A549 (cell line): Measurements from ENCODE around the gene ZNF622. TPM values are rescaled to one million over a fixed set of nuclear protein-coding genes. Genes with fewer than 3 reads are reported as not detected.

Experiments used
- ATAC-seq, 2 experiments: fragments of 200-7000 bp in 1 of 2; fragments of >200 bp in 1 of 2; cut with Nextera tagmentation in 1 of 2; cut with Tn5 transposase in 1 of 2; 3 replicates each; pipeline versions ENCODE4 v1.8.0 to v1.9.1; 2018 to 2020; ENCODE audit warnings: mild to moderate bottlenecking in 1 of 2, moderate library complexity in 1 of 2
- CTCF ChIA-PET: fragments of 300-600 bp; sonication (Branson Sonifier 250); formaldehyde crosslinking; extraction: SDS; loops from one replicate; lab custom pipeline; 2021; ENCODE audit warnings: antibody characterized with exemption, inconsistent platforms; lab: Yijun Ruan, JAX
- POLR2A ChIA-PET: fragments of 350-600 bp; formaldehyde crosslinking; extraction: SDS; loops from one replicate; lab custom pipeline; 2021; ENCODE audit warnings: antibody characterized with exemption, inconsistent platforms; lab: Yijun Ruan, JAX
- DNase-seq, 2 experiments: peaks; one replicate each; pipeline versions ENCODE4 v3.0.0 to v3.0.0-alpha.2; 2011 to 2016; ENCODE audit warnings: low read depth in 1 of 2, low spot score in 1 of 2
- FAIRE-seq: peaks from 2 replicates; lab custom pipeline; 2011; peaks lifted over from hg19 to GRCh38; lab: Jason Lieb, UNC
- H3K27ac ChIP-seq, 2 experiments: fragments of >200 bp; sonication (Bioruptor Twin); formaldehyde crosslinking; 3 replicates each; pipeline ENCODE4 v1.5.1; 2016 to 2017
- H3K4me1 ChIP-seq: fragments of >200 bp; sonication (Bioruptor Twin); formaldehyde crosslinking; 3 replicates; pipeline ENCODE4 v1.6.1; 2016
- H3K4me2 ChIP-seq: fragments of >200 bp; sonication (Bioruptor Twin); formaldehyde crosslinking; 3 replicates; pipeline ENCODE4 v1.6.1; 2016
- H3K4me3 ChIP-seq: fragments of >200 bp; sonication (Bioruptor Twin); formaldehyde crosslinking; 3 replicates; pipeline ENCODE4 v1.5.1; 2016
- H3K9me3 ChIP-seq: fragments of >200 bp; sonication (Bioruptor Twin); formaldehyde crosslinking; 3 replicates; pipeline ENCODE4 v1.6.1; 2016
- BHLHE40 ChIP-seq: IDR thresholded peaks from 2 replicates; pipeline ENCODE4 v1.6.1; 2012; ENCODE audit warnings: low read depth, low read length, inconsistent platforms
- CHD2 ChIP-seq: fragments of 150-350 bp; IDR thresholded peaks from 2 replicates; pipeline ENCODE4 v1.6.1; 2014; ENCODE audit warnings: low read length; ENCODE audit not compliant: partially characterized antibody
- EHF ChIP-seq: fragments of 250-450 bp; sonication (Bioruptor Pico); IDR thresholded peaks from 2 replicates; pipeline ENCODE4 v1.5.0; 2020; ENCODE audit warnings: mild to moderate bottlenecking
- ESRRA ChIP-seq: fragments of 150-350 bp; IDR thresholded peaks from 2 replicates; pipeline ENCODE4 v1.6.1; 2014; ENCODE audit warnings: mild to moderate bottlenecking, low read length, borderline replicate concordance
- FOXS1 ChIP-seq: fragments of 250-450 bp; sonication (Bioruptor Pico); IDR thresholded peaks from 2 replicates; pipeline ENCODE4 v1.5.0; 2020; ENCODE audit warnings: mild to moderate bottlenecking, moderate library complexity
- GATA3 ChIP-seq: IDR thresholded peaks from 2 replicates; pipeline ENCODE4 v1.6.1; 2012; ENCODE audit warnings: borderline replicate concordance
- HOXB5 ChIP-seq: fragments of 250-450 bp; sonication (Bioruptor Pico); IDR thresholded peaks from 2 replicates; pipeline ENCODE4 v1.5.0; 2020; ENCODE audit warnings: mild to moderate bottlenecking, moderate library complexity
- JUN ChIP-seq, 2 experiments: fragments of >200 bp; sonication (Bioruptor Twin); formaldehyde crosslinking; IDR thresholded peaks; 2 replicates in 1 of 2; 3 replicates in 1 of 2; pipeline ENCODE4 v1.6.1; 2016 to 2017
- KDM5A ChIP-seq: fragments of 200-600 bp; sonication (generic); IDR thresholded peaks from 2 replicates; pipeline ENCODE4 v1.6.1; 2016; ENCODE audit warnings: antibody characterized with exemption, mild to moderate bottlenecking
- MYC ChIP-seq: IDR thresholded peaks from 2 replicates; pipeline ENCODE4 v1.6.1; 2012; ENCODE audit warnings: mild to moderate bottlenecking, inconsistent platforms, low read length, improper control_type of control experiment, borderline replicate concordance
- NFE2L2 ChIP-seq: fragments of 150-350 bp; conservative IDR thresholded peaks from 2 replicates; pipeline ENCODE4 v1.6.1; 2014; ENCODE audit warnings: low read length
- POLR2AphosphoS2 ChIP-seq: conservative IDR thresholded peaks from 2 replicates; pipeline ENCODE4 v1.6.1; 2012; ENCODE audit warnings: low read length, improper control_type of control experiment, inconsistent platforms
- RAD21 ChIP-seq, 2 experiments: fragments of >200 bp in 1 of 2; sonication (Bioruptor Twin) in 1 of 2; formaldehyde crosslinking in 1 of 2; IDR thresholded peaks in 1 of 2; conservative IDR thresholded peaks in 1 of 2; 2 replicates in 1 of 2; 3 replicates in 1 of 2; pipeline ENCODE4 v1.6.1; 2012 to 2018; ENCODE audit warnings: inconsistent platforms in 1 of 2
- ZC3H11A ChIP-seq: fragments of 450-650 bp; IDR thresholded peaks from 2 replicates; pipeline ENCODE4 v1.6.1; 2014; ENCODE audit warnings: antibody characterized with exemption, mild to moderate bottlenecking
- ZFP36 ChIP-seq: fragments of 450-650 bp; IDR thresholded peaks from 2 replicates; pipeline ENCODE4 v1.6.1; 2014; ENCODE audit warnings: borderline replicate concordance; ENCODE audit not compliant: partially characterized antibody
- WGBS: methylation state at CpG from one replicate; pipeline ENCODE4 v1.1.6; 2017; ENCODE audit errors: missing lambda C conversion rate; 5-methylcytosine and 5-hydroxymethylcytosine counted together
- polyA plus RNA-seq, 4 experiments: library from polyadenylated mRNA; depleted of rRNA in 3 of 4; stranded (reverse); fragments of >200 nt; fragmentation: RNase III in 1 of 4; extraction: RNeasy Plus Mini Kit Qiagen cat#74134 plus additional on column Dnase treatment in 1 of 4; gene quantifications; 2 replicates in 3 of 4; 3 replicates in 1 of 4; pipeline ENCODE4 v1.2.3, GENCODE V29; 2011 to 2017
- TF ChIP-seq, protein P1 (sequence below): fragments of 450-650 bp; IDR thresholded peaks from 2 replicates; pipeline ENCODE4 v1.6.1; 2014; ENCODE audit warnings: antibody characterized with exemption
- TF ChIP-seq, protein P2 (sequence below): fragments of 200-600 bp; sonication (generic); IDR thresholded peaks from 2 replicates; pipeline ENCODE4 v1.6.1; 2016; ENCODE audit warnings: antibody characterized with exemption, mild to moderate bottlenecking, moderate library complexity
- TF ChIP-seq, protein P3 (sequence below): fragments of 250-450 bp; sonication (Bioruptor Pico); IDR thresholded peaks from 2 replicates; pipeline ENCODE4 v1.5.0; 2021; ENCODE audit warnings: mild to moderate bottlenecking, moderate library complexity, borderline replicate concordance
- TF ChIP-seq, protein P4 (sequence below): fragments of 250-450 bp; sonication (Bioruptor Pico); IDR thresholded peaks from 2 replicates; pipeline ENCODE4 v1.5.0; 2020; ENCODE audit warnings: low read depth, mild to moderate bottlenecking, moderate library complexity

ZNF622 gene
- polyA plus RNA-seq, 2 of the 4 experiments (the other 2 are of a cell fraction), result 23.2 to 38.0 TPM

DNA sequence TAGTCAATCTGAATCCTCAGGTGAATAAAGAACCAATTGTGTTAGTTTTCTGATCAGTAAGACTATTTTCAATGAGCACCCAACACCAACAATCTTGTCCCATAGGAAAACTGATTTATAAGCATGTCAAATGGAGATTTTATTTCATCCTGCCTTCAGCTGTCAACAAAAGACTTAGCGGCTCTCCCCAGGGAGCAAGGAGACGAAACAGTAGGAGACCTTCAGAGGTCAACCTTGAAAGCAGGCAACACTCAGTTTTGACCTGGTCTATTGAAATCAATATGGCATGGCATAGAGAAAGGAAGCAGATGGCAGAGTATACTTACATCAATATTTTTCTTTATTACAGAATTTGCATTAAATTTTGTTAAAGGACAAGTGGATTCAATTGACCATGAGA lies 34.1 kb downstream of the ZNF622 start:
- no peak for ATAC-seq
- FAIRE-seq, result no peak
- H3K9me3 ChIP-seq, result no peaks in the 10 kb centered on the region
- no peak for DNase-seq
- no peaks in the 10 kb centered on the region for H3K4me1 ChIP-seq
- ChIA-PET POLR2A (no interaction called here), CTCF (no interaction called here)
- WGBS, result 75% methylated on average over 2 of the region's 2 CpGs
- H3K27ac ChIP-seq, result no peak overlapping the region
- TF ChIP-seq NFE2L2 (no peak), POLR2AphosphoS2 (no peak), KDM5A (no peak), ZFP36 (no peak), BHLHE40 (no peak), GATA3 (no peak), ESRRA (no peak), ZC3H11A (no peak), RAD21 (conservative IDR thresholded peaks at IDR 0.05 in 1 of 2, IDR thresholded peaks at IDR 0.05 in 1 of 2) (no peak), EHF (CRISPR knock-in tag) (no peak), JUN (IDR thresholded peaks at IDR 0.05) (no peak), MYC (no peak), HOXB5 (CRISPR knock-in tag) (no peak), CHD2 (no peak)
- TF ChIP-seq, protein P1, sequence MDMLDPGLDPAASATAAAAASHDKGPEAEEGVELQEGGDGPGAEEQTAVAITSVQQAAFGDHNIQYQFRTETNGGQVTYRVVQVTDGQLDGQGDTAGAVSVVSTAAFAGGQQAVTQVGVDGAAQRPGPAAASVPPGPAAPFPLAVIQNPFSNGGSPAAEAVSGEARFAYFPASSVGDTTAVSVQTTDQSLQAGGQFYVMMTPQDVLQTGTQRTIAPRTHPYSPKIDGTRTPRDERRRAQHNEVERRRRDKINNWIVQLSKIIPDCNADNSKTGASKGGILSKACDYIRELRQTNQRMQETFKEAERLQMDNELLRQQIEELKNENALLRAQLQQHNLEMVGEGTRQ, result no peak
- TF ChIP-seq, protein P2, sequence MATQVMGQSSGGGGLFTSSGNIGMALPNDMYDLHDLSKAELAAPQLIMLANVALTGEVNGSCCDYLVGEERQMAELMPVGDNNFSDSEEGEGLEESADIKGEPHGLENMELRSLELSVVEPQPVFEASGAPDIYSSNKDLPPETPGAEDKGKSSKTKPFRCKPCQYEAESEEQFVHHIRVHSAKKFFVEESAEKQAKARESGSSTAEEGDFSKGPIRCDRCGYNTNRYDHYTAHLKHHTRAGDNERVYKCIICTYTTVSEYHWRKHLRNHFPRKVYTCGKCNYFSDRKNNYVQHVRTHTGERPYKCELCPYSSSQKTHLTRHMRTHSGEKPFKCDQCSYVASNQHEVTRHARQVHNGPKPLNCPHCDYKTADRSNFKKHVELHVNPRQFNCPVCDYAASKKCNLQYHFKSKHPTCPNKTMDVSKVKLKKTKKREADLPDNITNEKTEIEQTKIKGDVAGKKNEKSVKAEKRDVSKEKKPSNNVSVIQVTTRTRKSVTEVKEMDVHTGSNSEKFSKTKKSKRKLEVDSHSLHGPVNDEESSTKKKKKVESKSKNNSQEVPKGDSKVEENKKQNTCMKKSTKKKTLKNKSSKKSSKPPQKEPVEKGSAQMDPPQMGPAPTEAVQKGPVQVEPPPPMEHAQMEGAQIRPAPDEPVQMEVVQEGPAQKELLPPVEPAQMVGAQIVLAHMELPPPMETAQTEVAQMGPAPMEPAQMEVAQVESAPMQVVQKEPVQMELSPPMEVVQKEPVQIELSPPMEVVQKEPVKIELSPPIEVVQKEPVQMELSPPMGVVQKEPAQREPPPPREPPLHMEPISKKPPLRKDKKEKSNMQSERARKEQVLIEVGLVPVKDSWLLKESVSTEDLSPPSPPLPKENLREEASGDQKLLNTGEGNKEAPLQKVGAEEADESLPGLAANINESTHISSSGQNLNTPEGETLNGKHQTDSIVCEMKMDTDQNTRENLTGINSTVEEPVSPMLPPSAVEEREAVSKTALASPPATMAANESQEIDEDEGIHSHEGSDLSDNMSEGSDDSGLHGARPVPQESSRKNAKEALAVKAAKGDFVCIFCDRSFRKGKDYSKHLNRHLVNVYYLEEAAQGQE, result no peak
- TF ChIP-seq, protein P3, sequence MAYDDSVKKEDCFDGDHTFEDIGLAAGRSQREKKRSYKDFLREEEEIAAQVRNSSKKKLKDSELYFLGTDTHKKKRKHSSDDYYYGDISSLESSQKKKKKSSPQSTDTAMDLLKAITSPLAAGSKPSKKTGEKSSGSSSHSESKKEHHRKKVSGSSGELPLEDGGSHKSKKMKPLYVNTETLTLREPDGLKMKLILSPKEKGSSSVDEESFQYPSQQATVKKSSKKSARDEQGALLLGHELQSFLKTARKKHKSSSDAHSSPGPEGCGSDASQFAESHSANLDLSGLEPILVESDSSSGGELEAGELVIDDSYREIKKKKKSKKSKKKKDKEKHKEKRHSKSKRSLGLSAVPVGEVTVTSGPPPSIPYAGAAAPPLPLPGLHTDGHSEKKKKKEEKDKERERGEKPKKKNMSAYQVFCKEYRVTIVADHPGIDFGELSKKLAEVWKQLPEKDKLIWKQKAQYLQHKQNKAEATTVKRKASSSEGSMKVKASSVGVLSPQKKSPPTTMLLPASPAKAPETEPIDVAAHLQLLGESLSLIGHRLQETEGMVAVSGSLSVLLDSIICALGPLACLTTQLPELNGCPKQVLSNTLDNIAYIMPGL (CRISPR knock-in tag), result no peak
- TF ChIP-seq, protein P4, sequence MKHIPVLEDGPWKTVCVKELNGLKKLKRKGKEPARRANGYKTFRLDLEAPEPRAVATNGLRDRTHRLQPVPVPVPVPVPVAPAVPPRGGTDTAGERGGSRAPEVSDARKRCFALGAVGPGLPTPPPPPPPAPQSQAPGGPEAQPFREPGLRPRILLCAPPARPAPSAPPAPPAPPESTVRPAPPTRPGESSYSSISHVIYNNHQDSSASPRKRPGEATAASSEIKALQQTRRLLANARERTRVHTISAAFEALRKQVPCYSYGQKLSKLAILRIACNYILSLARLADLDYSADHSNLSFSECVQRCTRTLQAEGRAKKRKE (CRISPR knock-in tag), result no peak
- H3K4me3 ChIP-seq, result no peak overlapping the region
- no peak overlapping the region for H3K4me2 ChIP-seq

DNA sequence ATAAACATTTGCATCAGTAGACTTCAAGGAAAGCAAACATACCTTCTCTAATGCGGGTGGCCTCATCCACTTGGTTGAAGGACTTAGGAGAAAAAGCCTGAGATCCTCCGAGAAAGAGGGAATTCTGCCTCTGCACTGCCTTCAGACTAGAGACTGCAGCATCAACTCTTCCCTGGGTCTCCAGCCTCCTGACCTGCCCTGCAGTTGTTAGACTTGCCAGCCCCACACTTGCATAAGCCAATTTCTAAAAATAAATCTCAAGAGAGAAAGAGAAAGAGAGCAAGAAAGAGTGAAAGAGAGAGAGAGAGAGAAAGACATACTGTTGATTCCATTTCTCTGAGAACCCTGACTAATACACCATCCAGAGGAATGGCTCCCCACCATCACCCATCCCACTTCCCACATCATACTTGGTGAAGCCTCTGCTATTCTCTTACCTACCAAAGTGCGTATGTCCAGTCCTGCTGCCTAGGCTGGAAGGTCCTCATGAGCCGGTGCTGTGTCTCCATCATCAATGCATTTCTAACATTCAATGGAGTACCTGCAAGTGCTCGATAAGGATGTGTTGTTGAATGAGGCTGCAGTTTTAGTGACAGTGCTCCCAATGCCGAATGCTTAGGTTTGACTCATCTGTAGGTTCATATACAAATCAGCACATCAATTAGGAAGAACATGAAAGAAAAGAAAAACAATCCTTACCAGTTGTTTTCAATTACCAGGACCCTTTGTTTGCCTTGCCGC lies 35.1 kb downstream of the ZNF622 start:
- Histone ChIP-seq H3K27ac (no peak overlapping the region), H3K4me2 (no peak overlapping the region), H3K9me3 (no peaks in the 10 kb centered on the region), H3K4me3 (no peak overlapping the region), H3K4me1 (no peaks in the 10 kb centered on the region)
- CTCF ChIA-PET, result no interaction called here
- ATAC-seq (no peak), DNase-seq (no peak), FAIRE-seq (no peak)
- POLR2A ChIA-PET, result no interaction called here
- TF ChIP-seq, protein P3 (CRISPR knock-in tag), result no peak
- TF ChIP-seq FOXS1 (CRISPR knock-in tag) (no peak), MYC (no peak), BHLHE40 (no peak)
- 43% methylated on average over 7 of the region's 7 CpGs for WGBS
